ENCODE results near the gene RAB35. TPM values are rescaled to one million over a fixed set of nuclear protein-coding genes. Genes with fewer than 3 reads are reported as not detected.

RAB35 gene
- total and polyA plus RNA-seq, 9 of the 15 experiments (the other 6 are each of a cell fraction or from before 2014, with no cell fraction given): 0.65 to 76.3 (median 38.9) TPM

- TF ChIP-seq MAZ (CRISPR knock-in tag; conservative IDR thresholded peaks at IDR 0.05 in 1 of 2, IDR thresholded peaks at IDR 0.05 in 1 of 2) (peak in 1 of 2 experiments; percentile 92; a peak in 2 of 4 replicates), NONO (IDR thresholded peaks at IDR 0.05; ENCODE audit: low read depth in 2 of 2, low read length in 1 of 2) (peak in 1 of 2 experiments; percentile 69; a peak in 1 of 4 replicates), SREBF1 (IDR thresholded peaks at IDR 0.05; ENCODE audit: borderline replicate concordance, low read depth, low read length) (no peak), ZZZ3 (IDR thresholded peaks at IDR 0.05) (no peak), LCOR (CRISPR knock-in tag; IDR thresholded peaks at IDR 0.05) (peak; percentile 45; the same call in 1 of the 2 replicates), PHF8 (IDR thresholded peaks at IDR 0.05; ENCODE audit: borderline replicate concordance, low read length) (peak; percentile 87; the same call in 1 of the 2 replicates), KLF13 (tag; IDR thresholded peaks at IDR 0.05; ENCODE audit: borderline replicate concordance, low read depth) (peak; percentile 68; the same call in 1 of the 2 replicates), MEF2A (IDR thresholded peaks at IDR 0.05; ENCODE audit: control insufficient read depth, low read depth, low read length) (no peak), TAF15 (IDR thresholded peaks at IDR 0.05; ENCODE audit: low read depth, low read length) (no peak), ARID4B (CRISPR knock-in tag; IDR thresholded peaks at IDR 0.05) (peak; percentile 75), TGIF2 (CRISPR knock-in tag; IDR thresholded peaks at IDR 0.05) (no peak; the same call in none of the 2 replicates), ZNF57 (CRISPR knock-in tag; IDR thresholded peaks at IDR 0.05) (no peak), ZBTB12 (CRISPR knock-in tag; IDR thresholded peaks at IDR 0.05) (no peak), MTA3 (IDR thresholded peaks at IDR 0.05; ENCODE audit: borderline replicate concordance) (0 out of 2 replicates have a peak, but pooled peaks have one; percentile 15), ZFX (CRISPR knock-in tag; IDR thresholded peaks at IDR 0.05) (peak; percentile 79), JUND (IDR thresholded peaks at IDR 0.05; ENCODE audit: borderline replicate concordance, low read depth, low read length) (0 out of 2 replicates have a peak, but pooled peaks have one; percentile 3), JUND (tag; IDR thresholded peaks at IDR 0.05; ENCODE audit: borderline replicate concordance, low read depth, low read length) (no peak; the same call in 2 of the 3 replicates), C11orf30 (IDR thresholded peaks at IDR 0.05; ENCODE audit: low read depth) (peak; percentile 10; the same call in 1 of the 2 replicates), TBP (optimal IDR thresholded peaks at IDR 0.05; ENCODE audit: low read depth, low read length) (peak; percentile 31), JUN (IDR thresholded peaks at IDR 0.05; ENCODE audit: borderline replicate concordance, low read depth, low read length) (0 out of 2 replicates have a peak, but pooled peaks have one; percentile 12), JUN (CRISPR knock-in tag; IDR thresholded peaks at IDR 0.05; ENCODE audit: borderline replicate concordance) (no peak), POLR2G (IDR thresholded peaks at IDR 0.05; ENCODE audit: low read depth, low read length) (peak; percentile 87)
These were observed 469 bp upstream of the RAB35 start (continued) for GRCh38 chr12:120116792-120117651.
